Measurements from ENCODE around the gene CWC27.

Gene CWC27

DNA sequence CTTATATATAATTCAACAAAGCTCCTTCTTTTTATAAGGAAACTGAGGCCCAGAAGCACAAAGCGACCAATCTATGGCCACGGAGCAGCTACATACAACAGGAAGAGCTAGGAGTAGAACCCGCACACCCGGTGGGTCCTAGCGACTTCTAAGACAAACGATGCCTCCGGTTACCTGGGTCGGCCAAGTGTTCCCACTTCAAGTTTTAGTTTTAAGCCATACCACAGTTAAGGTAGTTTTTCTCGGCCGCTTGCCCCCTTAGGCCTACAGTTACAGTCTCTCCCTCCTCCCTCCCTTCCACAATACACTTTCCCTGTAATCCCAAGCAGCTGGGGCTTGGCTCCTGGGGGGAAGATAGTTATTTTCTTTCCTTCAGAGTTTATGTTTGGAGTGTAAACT is 772 bp upstream of the CWC27 start:
- peak overlapping the region; percentile 98 for H3K4me3 Mint-ChIP-seq
- peak overlapping the region; percentile 100 for H3K27ac Mint-ChIP-seq
- H3K36me3 Mint-ChIP-seq: peaks cover 18% of the 10 kb centered on the region
- no peaks in the 10 kb centered on the region for H3K9me3 Mint-ChIP-seq
- H3K27me3 Mint-ChIP-seq: no peaks in the 10 kb centered on the region
- ATAC-seq: peak; percentile 4
- H3K4me1 Mint-ChIP-seq: peaks cover 50% of the 10 kb centered on the region

DNA sequence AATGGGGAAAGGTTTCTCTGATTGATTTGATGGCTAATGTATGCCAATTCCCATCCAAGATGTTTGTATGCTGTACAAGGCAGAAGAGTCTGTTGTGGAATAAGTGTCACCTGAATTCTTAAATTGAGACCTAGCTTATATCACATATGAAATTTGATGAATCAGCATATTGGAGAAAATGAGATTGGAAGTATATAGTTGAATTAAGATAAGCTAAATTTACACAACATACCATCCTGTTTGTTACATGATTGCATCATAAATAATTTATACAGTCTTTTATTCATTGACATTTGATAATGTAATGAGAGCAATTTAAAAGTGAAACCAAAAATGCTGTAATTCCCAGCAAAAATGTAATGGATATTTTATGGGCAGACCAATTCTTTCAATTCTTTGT is 1.1 kb downstream of the CWC27 start:
- Mint-ChIP-seq H3K9me3 (no peaks in the 10 kb centered on the region), H3K4me3 (peak overlapping the region; percentile 98), H3K27me3 (no peaks in the 10 kb centered on the region), H3K36me3 (peaks cover 6% of the 10 kb centered on the region), H3K27ac (peak overlapping the region; percentile 100), H3K4me1 (peaks cover 54% of the 10 kb centered on the region)
- no peak for ATAC-seq

DNA sequence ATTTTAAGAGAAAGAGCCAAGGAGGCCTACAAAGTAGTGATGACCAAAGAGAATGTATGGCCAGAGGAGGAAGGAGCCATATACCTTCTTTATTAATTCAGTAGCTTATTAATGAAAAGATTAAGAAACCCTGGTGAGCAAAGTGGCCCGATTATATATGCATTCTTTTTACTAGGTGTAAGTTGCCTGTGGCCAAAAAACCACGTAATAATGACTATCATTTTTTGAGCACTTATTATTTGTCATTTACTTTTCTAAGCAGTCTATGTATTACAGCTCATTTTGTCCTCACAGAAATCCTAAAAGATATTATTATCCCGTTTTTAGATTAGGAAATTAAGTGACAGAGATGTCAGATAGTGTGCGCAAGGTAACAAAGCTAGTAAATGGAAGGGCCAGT is 3.0 kb downstream of the CWC27 start:
- ATAC-seq: no peak
- H3K4me3 Mint-ChIP-seq: no peak overlapping the region

DNA sequence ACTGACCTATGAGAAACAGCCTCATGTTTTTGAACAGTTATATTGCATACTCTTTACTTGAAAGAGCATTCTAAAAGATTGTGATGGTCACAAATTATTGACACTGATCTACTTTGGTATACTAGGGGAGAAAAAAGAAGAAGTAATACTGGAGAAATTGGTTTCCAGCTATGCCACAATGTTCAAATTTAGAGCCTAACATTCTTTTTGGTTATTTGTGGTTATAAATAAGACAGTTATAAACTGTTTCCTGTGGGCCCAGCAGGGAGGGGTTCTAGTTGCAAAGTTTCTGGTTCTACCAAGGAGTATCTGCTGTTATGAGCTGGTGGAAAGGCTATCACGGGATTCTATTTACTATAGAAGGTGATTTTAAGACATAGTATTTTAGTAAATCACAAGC is 4.8 kb downstream of the CWC27 start:
- Mint-ChIP-seq H3K27ac (peak overlapping the region; percentile 8), H3K9me3 (no peaks in the 10 kb centered on the region), H3K4me1 (peaks cover 46% of the 10 kb centered on the region), H3K4me3 (no peak overlapping the region), H3K36me3 (peaks cover 20% of the 10 kb centered on the region), H3K27me3 (no peaks in the 10 kb centered on the region)
- ATAC-seq: no peak

More for the DNA sequence above, 3.0 kb downstream of the CWC27 start:
- no peak overlapping the region for H3K27ac Mint-ChIP-seq
- H3K36me3 Mint-ChIP-seq: peaks cover 15% of the 10 kb centered on the region
- H3K4me1 Mint-ChIP-seq: peaks cover 50% of the 10 kb centered on the region
- no peaks in the 10 kb centered on the region for H3K27me3 Mint-ChIP-seq
- no peaks in the 10 kb centered on the region for H3K9me3 Mint-ChIP-seq

DNA sequence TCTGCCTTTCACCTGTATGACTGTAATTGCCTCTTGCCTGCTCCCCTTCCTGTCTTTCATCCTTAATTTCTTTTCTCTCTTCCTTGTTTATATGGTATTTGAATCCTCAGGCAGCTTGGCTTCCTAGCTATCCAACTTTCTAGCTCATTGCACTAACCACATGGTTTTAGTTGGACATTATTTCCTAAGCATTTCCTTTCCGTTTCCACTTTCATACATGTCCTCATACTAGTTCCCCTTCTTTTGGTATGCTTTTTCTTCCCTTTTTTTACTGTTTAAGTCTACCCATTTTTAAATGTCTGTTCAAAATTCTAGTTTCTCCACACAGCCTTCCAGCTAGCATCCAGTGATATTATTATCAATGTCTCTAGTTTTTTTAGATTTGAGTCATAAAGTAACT is 6.6 kb downstream of the CWC27 start:
- no peaks in the 10 kb centered on the region for H3K27me3 Mint-ChIP-seq
- H3K9me3 Mint-ChIP-seq: no peaks in the 10 kb centered on the region
- no peak for ATAC-seq
- H3K27ac Mint-ChIP-seq: peak overlapping the region; percentile 16
- peaks cover 32% of the 10 kb centered on the region for H3K36me3 Mint-ChIP-seq
- no peak overlapping the region for H3K4me3 Mint-ChIP-seq
- H3K4me1 Mint-ChIP-seq: peaks cover 29% of the 10 kb centered on the region

DNA sequence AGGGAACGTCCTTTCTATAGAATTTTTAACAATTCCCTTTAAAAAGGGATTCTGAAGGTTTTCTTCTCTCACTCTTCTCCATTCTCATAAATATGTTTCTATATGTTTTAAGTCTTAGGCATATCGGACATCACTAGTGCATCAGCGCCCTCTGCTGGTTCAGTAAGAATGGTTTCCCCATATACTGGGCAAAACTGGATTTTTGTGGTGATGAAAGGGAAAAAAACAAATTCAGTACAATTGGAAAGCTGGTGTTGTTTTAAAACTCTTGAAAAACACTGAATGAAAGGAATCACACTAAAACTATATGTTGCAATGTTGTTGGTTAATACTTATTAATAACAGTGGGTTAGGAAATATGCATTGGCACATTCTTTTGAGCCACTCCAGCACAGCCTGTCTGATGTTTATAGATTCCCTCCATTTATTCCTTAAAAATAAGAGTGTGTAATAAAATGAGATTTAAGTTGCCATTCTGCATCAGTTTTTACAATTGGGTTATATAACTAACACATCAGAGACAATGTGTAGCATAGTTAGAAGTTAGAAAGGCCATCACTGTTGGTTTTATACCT is 15.8 kb downstream of the CWC27 start:
- no peaks in the 10 kb centered on the region for H3K4me1 Mint-ChIP-seq
- H3K27ac Mint-ChIP-seq: no peak overlapping the region
- H3K4me3 Mint-ChIP-seq: no peak overlapping the region
- no peaks in the 10 kb centered on the region for H3K9me3 Mint-ChIP-seq
- H3K27me3 Mint-ChIP-seq: no peaks in the 10 kb centered on the region
- H3K36me3 Mint-ChIP-seq: peaks cover 13% of the 10 kb centered on the region
- no peak for ATAC-seq

DNA sequence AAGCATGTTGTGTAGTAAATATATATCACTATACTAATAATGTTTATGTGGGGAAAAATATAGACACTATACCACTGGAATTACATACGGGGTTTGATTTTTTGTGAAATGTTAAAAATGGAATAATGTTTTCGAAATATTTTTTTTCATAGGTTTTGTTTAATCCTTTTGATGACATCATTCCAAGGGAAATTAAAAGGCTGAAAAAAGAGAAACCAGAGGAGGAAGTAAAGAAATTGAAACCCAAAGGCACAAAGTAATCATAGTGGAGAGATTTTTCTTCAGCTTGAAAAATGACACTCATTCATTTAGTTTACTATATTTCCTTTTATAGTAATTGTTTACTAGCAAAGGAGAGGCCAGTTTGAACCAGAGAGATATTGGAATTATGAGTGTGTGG is 17.6 kb downstream of the CWC27 start:
- Mint-ChIP-seq H3K27ac (no peak overlapping the region), H3K36me3 (peaks cover 17% of the 10 kb centered on the region), H3K27me3 (no peaks in the 10 kb centered on the region), H3K4me3 (no peak overlapping the region), H3K4me1 (no peaks in the 10 kb centered on the region), H3K9me3 (no peaks in the 10 kb centered on the region)
- no peak for ATAC-seq

DNA sequence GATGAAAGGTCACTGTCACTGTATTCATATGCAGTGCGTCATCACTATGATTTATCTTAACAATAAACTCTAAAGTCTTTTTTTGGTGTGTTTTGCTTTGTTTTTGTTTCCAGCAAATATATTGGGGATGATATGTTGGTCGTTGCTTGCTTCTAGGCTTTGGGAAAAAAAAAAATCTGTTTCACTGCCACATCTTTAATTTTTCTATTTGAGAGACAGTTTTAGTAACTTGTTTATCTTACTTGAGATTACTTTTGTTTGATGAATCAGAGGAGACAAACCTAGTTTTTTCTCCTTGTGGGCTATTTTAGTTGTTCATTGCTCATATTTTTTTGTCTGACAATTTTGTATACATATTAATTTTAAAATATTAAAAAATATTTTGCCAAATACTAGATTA is 19.4 kb downstream of the CWC27 start:
- Mint-ChIP-seq H3K27ac (no peak overlapping the region), H3K4me3 (no peak overlapping the region), H3K36me3 (peaks cover 30% of the 10 kb centered on the region), H3K4me1 (no peaks in the 10 kb centered on the region), H3K9me3 (no peaks in the 10 kb centered on the region), H3K27me3 (no peaks in the 10 kb centered on the region)
- no peak for ATAC-seq

DNA sequence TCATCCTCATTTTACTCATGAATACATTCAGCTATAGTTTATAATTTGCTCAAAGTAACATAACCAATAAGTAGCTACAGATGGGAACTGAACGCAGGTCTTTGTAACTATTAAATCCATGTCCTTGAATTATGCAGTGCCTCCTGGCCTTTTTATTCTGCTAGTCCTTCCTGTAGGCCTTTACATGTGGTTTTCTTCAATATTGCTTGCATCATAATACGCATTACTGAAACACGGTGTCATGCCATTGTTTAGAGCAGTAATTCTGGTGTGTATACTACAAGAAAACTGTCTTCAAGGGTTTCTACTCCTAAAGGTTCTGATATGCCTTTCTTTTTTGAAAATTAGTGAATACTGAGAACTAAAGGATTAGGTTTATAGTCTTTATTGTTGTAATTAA is 20.7 kb downstream of the CWC27 start:
- no peaks in the 10 kb centered on the region for H3K27me3 Mint-ChIP-seq
- H3K36me3 Mint-ChIP-seq: peaks cover 37% of the 10 kb centered on the region
- no peak overlapping the region for H3K27ac Mint-ChIP-seq
- H3K4me3 Mint-ChIP-seq: no peak overlapping the region
- H3K4me1 Mint-ChIP-seq: no peaks in the 10 kb centered on the region
- no peaks in the 10 kb centered on the region for H3K9me3 Mint-ChIP-seq
- no peak for ATAC-seq

DNA sequence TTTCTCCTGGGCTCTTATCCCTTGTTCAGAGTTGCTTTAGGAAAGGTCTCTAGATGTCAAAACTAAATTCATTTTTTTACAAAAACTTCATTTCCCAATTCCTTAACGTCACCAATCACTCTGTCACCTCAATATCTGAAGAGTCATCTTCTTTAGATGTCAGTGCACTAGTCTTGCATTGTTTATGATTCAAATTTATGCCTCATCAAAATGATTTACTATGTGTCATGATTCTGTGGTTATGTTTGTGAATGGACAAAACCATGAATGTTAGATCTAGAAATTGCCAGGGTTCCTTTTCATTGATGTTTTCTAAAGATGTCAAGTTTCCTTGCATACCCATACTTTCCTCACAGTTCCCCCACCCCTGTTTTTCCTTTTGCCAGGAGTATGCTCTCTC is 21.5 kb downstream of the CWC27 start:
- no peak for ATAC-seq
- Mint-ChIP-seq H3K36me3 (peaks cover 39% of the 10 kb centered on the region), H3K27ac (no peak overlapping the region)

DNA sequence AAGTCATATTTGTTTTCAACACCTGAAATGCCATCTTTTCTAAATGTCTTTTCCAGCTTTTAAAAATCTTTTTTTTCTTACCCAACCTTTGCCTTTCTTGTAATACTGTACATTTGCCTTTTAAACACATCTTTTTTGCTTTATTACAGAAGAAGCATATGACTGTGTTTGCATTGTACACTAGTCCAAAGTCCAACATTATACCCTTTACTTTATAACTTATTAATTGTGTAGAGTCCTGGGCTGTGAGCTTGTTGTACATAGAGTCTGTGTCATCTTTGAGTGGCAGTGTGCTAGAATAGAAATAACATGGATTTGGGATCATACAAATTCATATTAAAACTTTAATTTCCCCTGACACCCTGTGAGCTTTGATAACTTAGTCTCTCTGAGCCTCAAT is 23.7 kb downstream of the CWC27 start:
- ATAC-seq: no peak
- no peak overlapping the region for H3K27ac Mint-ChIP-seq
- no peaks in the 10 kb centered on the region for H3K27me3 Mint-ChIP-seq
- H3K4me1 Mint-ChIP-seq: no peaks in the 10 kb centered on the region
- no peaks in the 10 kb centered on the region for H3K9me3 Mint-ChIP-seq
- H3K4me3 Mint-ChIP-seq: no peak overlapping the region
- H3K36me3 Mint-ChIP-seq: peaks cover 40% of the 10 kb centered on the region

More for the DNA sequence above, 21.5 kb downstream of the CWC27 start:
- Mint-ChIP-seq H3K4me3 (no peak overlapping the region), H3K27me3 (no peaks in the 10 kb centered on the region), H3K9me3 (no peaks in the 10 kb centered on the region), H3K4me1 (no peaks in the 10 kb centered on the region)

DNA sequence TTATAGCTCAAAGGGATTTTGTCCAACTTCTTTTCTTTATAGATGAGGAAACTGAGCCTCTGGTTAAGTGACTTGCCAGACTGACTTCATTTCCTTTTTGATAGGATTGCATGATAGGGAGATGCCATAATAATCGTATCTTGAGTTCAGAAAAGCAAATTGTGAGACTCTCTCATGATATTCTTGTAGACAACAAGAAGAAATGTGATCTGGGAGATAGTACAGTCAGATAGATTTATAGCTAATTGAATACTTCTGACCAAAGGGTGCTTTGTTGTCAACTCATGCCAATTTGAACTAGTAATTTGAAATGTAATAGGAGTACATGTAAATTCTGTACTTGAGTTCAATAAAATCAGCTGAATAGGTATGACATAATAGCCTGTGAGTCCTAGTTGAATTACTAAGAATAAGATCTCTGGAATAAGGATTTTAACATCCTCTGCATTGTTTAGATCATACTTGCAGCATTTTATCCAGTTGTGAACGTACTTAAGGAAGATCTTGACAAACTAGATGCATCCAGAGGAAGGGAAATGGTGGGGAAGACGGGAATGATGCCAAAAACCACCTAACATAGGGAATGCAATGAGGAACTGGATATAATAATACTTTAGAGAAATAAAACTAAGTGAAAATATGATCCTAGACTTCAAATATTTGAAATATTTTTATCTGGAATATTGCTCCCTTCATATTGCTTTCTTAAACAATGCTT is 25.5 kb downstream of the CWC27 start:
- no peak for ATAC-seq
- Mint-ChIP-seq H3K9me3 (no peaks in the 10 kb centered on the region), H3K36me3 (peaks cover 40% of the 10 kb centered on the region), H3K27me3 (no peaks in the 10 kb centered on the region), H3K27ac (no peak overlapping the region), H3K4me3 (no peak overlapping the region), H3K4me1 (no peaks in the 10 kb centered on the region)

DNA sequence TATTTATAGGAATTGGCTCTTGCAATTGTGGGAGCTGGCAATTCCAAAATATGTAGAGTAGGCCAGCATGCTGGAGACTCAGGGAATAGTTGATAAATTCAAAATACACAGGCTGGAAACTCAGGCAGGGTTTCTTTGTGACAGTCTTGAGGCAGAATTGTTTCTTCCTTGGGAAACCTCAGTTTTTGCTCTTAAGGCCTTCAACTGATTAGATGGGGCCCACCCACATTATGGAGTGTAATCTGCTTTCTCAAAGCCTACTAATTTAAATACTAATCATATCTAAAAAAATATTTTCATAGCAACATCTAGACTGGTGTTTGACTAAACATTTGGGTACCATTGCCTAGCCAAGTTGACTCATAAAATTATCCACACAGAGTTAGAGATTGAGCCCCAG is 27.6 kb downstream of the CWC27 start:
- H3K36me3 Mint-ChIP-seq: peaks cover 30% of the 10 kb centered on the region
- ATAC-seq: no peak
- H3K27me3 Mint-ChIP-seq: no peaks in the 10 kb centered on the region
- no peaks in the 10 kb centered on the region for H3K4me1 Mint-ChIP-seq
- H3K27ac Mint-ChIP-seq: no peak overlapping the region
- no peaks in the 10 kb centered on the region for H3K9me3 Mint-ChIP-seq
- no peak overlapping the region for H3K4me3 Mint-ChIP-seq

DNA sequence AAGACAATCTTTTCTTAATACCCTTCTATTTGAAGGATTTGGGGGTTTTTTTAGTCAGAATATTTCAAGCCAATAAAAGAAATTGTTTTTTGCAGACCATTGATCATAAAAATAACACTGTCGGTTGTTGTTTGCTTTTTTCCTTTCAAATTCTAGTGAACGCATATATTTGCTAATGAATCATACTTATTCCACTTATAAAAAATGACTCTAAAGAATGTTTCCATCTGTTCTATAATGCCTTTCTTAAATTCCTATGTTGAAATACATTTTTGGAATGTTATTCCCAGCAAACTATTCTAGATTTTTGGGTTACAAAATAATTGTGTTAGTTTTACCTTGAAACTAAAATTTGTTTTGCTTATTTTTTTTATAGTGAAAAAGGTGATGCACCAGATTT is 32.2 kb downstream of the CWC27 start:
- Mint-ChIP-seq H3K4me1 (no peaks in the 10 kb centered on the region), H3K9me3 (no peaks in the 10 kb centered on the region), H3K27me3 (no peaks in the 10 kb centered on the region), H3K36me3 (peaks cover under 1% of the 10 kb centered on the region), H3K27ac (no peak overlapping the region), H3K4me3 (no peak overlapping the region)
- ATAC-seq: no peak

DNA sequence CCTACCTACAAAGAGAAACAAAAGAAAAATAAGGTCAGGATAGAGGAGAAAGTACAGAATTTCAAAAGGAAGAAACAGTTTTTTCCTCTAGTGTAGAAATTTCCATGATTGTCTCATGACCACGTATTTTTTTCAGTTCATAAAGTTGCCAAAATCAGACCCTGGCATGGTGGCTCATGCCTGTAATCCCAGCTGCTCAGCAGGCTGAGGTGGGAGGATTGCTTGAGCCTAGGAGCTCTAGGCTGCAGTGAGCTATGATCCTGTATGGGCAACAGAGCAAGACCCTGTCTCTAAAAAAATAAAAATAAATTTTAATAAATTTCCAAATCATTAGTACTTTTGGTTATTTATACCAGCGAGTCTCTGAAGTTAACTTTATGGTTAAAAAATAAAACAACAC is 37.8 kb downstream of the CWC27 start:
- no peaks in the 10 kb centered on the region for H3K4me1 Mint-ChIP-seq

DNA sequence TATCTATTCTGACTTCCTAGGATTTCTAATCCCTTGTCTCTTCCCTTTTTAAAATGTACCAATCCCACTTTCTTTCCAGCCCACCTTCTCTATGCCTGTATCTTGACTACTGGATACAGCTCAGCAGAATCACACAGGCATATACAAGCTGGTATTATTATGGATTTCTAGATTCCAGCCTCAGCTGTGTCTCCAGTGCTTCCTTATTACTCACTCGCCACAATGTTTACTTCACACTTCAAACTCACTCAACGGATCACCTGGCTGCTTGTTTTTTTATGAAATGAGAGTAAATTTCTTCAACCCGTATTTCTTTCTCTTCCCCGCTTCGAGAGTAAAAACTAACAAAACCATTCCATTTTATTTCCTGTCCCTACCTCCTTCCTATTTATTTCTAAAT is 38.8 kb downstream of the CWC27 start:
- H3K4me3 Mint-ChIP-seq: no peak overlapping the region
- no peaks in the 10 kb centered on the region for H3K9me3 Mint-ChIP-seq
- peak overlapping the region; percentile 2 for H3K27ac Mint-ChIP-seq
- H3K36me3 Mint-ChIP-seq: peaks cover 21% of the 10 kb centered on the region
- no peaks in the 10 kb centered on the region for H3K27me3 Mint-ChIP-seq
- ATAC-seq: no peak
- no peaks in the 10 kb centered on the region for H3K4me1 Mint-ChIP-seq

More for the DNA sequence above, 37.8 kb downstream of the CWC27 start:
- Mint-ChIP-seq H3K9me3 (no peaks in the 10 kb centered on the region), H3K4me3 (no peak overlapping the region), H3K27ac (no peak overlapping the region), H3K27me3 (no peaks in the 10 kb centered on the region), H3K36me3 (peaks cover 21% of the 10 kb centered on the region)
- no peak for ATAC-seq

Measured in stimulated activated memory B cell treated with anti-CD40 and anti-IgM and Interleukin-4, amounts not matched to agents 10 μg/mL and 1 μg/mL and 100 μg/mL, for 72 hours (primary cell).